NCI-H1105 treated with DMSO at 0.1 percent for 48 hours (cell line): ENCODE data around the gene NPTX1.
"Not testable (repeated sequence)": the region's sequence is repeated elsewhere in the genome, so short reads cannot be mapped to it uniquely, and the experiment has no call there.

Experiments
- DNase-seq: peaks from one replicate; lab custom pipeline; 2025; lab: John Stamatoyannopoulos, UW

NPTX1 gene, protein sequence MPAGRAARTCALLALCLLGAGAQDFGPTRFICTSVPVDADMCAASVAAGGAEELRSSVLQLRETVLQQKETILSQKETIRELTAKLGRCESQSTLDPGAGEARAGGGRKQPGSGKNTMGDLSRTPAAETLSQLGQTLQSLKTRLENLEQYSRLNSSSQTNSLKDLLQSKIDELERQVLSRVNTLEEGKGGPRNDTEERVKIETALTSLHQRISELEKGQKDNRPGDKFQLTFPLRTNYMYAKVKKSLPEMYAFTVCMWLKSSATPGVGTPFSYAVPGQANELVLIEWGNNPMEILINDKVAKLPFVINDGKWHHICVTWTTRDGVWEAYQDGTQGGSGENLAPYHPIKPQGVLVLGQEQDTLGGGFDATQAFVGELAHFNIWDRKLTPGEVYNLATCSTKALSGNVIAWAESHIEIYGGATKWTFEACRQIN

DNA sequence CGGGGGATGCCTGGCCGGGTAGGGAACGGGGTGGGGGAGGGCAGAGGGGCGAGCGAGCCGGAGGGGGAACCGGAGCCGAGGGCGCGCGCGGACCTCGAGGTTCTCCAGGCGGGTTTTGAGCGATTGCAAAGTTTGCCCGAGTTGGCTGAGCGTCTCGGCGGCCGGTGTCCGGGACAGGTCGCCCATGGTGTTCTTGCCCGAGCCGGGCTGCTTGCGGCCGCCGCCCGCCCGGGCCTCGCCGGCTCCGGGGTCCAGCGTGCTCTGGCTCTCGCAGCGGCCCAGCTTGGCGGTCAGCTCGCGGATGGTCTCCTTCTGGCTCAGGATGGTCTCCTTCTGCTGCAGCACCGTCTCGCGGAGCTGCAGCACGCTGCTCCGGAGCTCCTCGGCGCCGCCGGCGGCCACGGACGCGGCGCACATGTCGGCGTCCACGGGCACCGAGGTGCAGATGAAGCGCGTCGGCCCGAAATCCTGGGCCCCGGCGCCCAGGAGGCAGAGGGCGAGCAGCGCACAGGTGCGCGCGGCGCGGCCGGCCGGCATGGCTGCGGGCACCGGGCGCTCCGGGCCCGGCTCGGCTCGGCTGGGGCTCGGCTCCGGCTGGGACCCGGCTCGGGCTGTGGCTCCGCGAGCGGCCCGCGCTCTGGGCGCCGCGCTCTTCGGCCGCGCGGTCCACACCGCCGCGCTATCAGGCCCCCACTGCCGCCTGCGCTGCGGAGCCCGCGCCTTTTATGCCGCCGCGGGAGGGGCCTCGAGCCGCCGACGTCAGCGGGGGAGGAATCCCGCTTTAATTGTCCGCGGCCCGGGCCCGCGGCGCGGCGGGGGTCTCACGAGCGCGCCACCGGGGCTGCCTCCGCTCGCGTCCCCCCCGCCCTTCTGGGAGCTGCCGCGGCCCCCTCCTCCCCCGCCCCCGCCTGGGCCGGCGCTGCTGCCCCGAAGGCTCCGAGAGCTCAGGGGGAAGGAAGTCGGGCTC lies at the start of gene NPTX1:
TSS of gene NPTX1 (minus strand) at position 698 of the 967 bp plus-strand sequence. CDS start at position 537, 161 bp downstream.
- DNase-seq, result peak; percentile 10

DNA sequence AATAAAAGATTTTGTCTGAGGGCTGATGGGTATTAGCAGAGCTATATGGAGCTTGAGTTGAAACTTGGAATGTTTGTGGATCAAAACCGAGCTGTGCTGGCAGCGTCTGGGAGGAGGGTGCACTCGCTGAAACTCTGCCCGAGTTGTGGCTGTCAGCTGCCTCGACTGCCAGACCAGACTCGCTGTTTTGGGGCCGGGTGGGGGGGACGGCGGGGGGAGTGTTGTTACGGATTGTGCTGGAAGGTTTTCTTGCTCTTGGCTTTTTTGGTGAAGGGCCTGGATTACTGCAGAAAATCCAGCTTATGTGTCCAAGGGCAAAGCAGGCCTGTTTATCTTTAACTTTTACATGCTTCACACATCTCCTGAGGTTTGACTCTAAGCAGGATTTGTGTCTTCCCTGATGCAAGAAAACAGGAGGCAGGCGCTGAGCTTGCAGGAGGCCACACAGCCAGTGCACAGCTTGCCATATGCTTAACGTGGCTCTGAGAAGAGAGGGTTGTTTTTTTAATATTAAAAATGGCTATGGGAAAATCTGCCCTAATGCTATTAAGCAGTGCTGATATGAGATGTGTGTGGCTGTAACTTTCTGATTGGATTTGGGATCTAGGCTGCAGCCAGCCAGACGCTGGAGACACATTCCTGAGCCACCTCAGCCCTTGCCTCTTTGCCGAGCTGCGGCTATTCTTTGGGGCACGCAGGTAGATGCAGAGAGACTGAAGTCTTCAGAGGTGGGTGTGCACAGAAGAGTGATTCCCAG lies 47.7 kb upstream of the NPTX1 start:
- DNase-seq, result no peak

DNA sequence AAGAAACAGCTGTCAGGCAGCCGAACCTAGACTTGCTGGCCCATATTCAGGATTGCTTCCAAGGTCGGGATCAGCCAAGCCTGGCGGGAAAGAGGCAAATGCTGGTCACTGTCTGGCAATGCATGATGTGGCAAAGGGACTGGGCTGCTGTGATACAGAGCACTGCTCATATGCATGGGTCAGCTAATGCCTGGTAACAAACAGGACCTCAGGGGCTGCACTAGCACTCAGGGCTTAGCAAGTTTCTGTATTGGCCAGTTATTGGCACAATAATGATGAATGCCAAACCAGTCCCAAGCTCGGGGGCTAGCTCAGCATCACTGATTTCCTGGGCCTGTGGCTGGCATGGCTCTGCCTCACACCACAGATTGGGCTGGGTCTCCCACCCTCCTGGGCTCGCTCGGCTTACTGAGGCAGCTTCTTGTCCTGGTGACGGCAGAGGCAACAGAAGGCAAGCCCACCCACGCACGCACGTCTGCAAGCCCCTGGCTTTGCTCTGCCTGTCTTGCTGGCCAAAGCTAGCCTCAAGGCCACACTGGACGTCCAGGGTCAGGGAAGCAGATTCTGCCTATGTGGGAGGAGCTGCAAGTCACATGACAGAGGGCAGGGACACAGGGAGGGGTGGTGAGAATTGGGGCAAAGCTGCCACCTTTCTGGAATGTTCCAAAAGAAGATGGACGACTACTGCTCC lies 46.8 kb upstream of the NPTX1 start:
- DNase-seq, result no peak

DNA sequence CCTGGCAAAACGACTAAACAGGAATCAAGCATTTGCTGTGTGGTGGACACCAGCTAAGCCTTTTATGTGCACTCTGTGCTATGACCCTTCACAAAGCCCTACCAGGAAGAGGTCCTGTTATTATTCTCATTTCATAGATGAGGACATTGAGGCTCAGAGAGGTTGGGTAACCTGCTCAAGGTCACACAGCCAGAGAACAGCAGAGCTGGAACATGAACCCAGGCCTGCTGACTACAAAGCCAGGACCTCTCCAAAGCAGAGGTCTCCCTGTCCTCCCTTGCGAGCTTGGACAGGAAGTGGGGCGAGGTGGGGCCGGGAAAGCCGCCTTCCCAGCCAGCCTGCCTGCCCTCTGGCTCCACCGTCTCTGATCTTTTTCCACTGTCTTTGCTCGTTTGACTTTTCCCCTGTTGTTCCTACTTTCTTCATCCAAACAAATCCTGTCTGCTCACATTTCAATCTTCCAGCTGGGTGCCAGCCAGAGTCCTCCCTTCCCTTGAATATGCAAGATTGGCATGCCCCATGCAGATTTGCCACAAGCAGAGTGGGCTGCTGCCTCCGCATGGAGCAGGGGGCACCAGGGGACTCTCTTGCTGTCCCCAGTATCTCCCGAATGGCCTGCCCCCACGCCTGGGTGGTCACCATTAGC lies 44.5 kb upstream of the NPTX1 start:
- DNase-seq, result no peak

DNA sequence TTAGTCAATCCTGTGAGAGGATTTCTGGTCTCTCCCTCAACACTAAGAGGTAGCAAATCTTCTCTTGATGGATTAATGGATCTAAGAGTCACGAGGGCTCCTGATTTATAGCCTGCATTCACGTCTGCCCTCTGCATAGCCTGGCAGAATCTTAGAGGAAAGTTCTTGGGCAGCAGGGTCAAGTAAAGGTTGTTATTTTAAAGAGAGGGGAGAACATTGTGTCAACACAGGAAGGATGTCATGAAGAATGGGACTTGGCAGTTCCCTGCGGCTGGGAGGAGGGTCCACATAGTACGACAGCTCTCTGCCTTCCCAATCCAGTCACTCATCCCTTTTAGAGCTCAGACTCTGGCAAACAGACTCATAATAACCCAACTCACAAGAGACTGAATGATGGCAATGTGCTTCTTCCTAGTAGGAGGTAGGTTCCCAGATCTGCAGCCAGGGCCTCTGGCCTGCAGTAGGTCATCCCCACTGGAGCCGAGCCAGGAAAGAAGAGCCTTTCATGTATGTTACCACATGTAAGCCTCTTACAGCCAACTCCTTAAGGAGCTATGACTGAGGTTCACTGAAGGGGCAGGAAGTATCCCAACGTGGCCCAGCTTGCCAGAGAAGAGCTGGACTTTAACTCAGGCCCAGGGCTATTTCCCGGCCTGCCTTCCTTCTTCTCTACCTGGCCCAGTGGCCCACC lies 42.8 kb upstream of the NPTX1 start:
- no peak for DNase-seq

DNA sequence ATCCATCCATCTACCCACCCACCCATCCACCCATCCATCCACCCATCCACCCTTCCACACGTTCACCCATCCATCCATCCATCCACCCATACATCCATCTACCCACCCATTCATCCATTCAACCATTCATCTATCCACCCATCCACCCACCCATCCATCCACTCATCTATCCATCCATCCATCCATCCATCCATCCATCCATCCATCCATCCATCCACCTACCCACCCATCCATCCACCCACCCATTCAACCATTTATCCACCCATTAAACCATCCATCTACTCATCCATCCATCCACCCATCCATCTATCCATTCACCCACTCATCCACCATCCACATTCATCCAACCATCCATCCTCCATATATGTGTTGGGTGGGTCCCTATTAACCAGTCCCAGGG lies 42.0 kb upstream of the NPTX1 start:
- DNase-seq, result no peak

DNA sequence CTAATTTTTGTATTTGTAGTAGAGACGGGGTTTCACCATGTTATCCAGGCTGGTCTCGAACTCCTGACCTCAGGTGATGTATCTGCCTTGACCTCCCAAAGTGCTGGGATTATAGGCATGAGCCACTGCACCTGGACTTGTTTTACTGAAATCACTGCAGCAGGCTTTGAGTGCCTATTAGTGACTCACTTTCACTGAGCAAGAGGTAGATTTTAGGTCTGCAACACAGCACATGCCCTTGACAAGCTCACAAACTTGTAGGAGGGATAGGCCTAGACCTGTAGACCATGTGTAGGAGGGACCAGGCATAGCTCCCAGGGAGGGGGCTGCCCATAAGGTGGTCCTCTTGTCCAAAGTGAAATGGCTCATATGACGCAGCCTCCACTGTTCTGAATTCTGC lies 41.2 kb upstream of the NPTX1 start:
- DNase-seq, result no peak

DNA sequence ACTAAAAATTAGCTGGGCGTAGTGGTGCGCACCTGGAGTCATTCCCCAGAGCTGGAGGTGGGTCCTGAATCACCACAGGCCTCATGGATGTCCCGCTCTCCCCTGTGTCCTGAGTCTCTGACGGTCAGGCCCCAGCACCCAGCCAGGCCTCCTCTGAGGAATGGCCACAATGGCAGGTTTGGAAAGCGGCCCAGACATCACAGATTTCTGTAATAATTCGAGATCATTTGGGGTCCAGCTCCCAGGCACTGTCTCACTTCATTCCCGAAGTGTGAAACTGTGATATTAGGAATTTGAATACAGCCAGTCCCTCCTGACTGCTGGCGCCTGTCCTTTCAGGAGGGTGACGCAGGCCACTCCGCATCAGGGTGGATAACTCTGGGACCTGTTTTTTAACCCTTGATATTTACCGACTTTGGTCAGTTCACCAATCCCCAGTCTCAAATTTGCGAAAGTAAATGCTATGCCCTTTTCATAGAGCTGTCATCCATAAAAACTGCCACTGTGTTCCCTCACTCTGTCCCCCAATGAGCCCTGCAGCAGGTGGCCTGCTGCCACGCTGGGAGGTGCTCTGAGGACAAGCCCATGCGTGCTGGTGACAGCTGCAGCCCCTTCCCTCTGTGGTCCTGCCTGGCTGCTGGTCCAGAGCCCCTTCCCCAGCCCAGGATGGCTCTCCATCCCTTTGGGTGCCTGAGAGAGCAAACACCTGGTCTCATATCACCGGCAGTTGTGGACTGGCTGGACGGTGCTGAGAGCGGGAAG lies 39.9 kb upstream of the NPTX1 start:
- no peak for DNase-seq

DNA sequence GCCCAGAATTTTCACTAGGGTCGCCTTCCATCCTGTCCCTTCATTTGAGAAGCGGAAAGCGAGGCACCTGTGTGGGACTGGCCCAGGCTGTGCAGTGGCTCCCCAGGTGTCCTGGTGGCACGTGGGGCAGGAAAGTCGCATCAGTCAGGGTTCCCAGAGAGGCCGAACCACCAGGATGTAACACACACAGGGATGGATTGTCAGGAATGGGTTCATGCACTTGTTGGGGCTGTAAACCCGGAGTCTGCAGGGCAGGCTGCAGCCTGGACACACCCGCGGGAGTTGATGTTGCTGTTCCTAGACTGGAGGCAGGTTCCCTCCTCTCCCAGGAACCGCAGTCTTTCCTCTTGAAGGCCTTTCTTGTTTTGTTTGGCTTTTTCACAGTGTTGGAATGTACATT lies 37.5 kb upstream of the NPTX1 start:
- DNase-seq, result no peak

DNA sequence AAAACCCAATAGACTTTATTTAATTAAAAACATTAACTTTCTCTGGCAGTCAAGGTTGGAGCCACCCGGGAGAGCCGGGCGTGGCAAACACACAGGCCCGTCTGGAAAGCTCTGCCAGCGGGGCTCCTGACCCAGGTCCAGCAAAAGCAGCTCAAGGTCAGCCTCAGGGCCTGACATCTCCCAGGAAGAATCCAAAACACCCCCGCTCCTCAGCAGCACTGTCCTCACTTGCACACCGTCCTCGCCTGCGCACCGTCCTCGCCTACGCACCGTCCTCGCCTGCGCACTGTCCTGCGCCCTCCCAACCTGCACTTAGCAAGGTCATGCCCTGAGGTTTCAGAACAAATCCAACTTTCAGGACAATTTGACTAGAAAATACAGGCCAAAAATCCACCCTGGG lies 36.8 kb upstream of the NPTX1 start:
- DNase-seq, result no peak

DNA sequence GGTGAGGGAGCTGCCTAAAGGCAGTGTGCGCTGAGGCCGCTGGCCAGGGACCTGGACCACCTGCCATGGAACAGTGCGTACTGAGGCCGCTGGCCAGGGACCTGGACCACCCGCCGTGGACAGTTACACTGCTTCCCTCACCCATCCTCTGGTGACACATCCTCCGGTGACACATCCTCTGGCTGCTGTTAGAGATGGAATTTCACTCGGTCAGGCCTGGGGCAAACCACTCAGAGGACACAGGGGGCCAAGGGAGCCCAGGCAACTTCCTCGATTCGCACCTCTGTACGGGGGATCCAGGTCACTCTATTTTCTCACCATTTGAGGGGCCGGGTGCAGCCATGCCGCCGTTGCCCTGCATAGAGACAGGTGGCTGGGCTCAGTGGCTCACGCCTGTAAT lies 35.8 kb upstream of the NPTX1 start:
- DNase-seq, result no peak

DNA sequence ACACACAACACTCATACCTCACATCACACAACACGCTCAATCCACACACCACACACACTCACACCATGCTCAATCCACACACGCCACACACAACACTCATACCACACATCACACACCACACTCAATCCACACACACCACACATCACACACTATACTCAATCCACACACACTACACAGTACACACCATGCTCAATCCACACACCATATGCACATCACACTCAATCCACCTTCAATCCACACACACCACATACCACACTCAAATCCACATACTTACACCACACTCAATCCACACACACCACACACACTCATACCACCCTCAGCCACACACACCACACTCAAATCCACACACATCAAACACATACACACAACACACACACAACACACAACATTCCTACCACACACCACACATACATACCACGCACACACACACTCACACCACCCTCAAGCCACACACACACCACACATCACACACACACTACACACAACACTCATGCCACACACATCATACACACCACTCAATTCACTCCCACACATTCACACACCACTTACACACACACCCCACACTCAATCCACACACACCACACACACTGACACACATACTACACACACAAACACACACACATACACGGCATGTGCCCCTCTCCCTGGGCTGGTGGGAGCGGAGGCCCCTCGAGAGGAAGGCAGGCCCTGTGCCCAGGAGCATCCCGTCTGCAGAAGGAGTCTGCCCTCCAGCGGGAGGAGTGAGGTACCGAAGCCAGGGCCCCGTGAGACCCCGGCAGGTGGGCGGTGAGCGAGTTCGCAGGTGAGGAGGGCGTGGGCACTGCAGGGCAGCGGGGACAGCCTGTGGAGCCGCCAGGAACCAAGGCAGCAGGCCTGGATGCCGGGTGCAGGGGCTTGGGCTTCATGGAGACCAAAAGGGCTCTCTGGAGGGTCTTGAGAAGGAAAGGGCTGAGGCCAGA lies 35.1 kb upstream of the NPTX1 start:
- no peak for DNase-seq

DNA sequence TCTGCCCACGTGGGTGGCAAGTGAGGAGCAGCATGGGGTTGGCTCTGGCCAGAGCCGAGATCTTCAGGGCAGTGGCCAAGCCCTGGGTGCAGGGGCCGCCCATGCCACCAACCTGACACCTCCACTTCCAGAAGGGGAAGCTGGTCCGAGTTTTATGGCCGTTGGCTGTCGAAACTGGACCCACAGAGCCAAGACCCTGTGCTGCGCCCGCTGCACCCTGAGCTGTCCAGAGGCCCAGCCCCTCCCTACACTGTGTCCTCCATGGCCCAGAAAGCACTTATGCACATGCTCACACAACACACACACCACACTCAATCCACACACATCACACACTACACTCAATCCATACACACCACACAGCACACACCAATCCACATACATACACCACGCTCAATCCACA lies 34.4 kb upstream of the NPTX1 start:
- DNase-seq, result no peak

DNA sequence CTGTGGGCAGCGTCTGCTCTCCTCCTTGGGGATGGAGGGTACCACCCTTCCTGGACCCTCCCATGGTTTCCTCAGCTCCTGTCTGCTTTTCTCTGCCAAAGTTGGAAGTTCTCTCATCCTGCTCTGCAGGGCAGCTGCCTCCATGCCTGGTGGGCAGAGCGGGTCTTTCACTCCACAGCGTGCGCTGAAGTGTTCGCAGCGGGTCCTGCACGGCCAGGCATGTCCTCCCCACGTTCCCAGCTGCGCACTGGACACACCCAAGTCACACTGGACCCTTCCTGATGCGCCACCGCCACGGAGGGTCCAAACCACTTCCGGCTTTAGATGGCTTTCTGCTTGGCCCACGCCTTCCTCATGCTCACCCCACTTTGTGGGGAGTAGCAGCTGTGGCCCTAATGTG lies 33.7 kb upstream of the NPTX1 start:
- no peak for DNase-seq

DNA sequence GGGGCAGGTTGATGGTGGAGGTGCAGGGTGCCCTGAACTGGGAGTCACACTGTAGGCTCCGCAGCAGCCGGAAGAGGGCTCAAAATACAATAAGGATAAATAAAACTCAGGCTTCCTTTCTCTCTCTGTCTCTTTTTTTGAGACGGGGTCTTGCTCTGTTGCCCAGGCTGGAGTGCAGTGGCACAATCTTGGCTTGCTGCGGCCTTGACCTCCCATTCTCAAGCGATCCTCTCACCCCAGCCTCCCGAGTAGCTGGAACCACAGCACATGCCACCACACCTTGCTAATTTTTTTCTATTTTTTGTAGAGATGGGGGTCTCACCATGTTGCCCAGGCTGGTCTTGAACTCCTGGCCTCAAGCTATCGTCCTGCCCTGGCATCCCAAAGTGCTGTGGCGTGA lies 32.9 kb upstream of the NPTX1 start:
- no peak for DNase-seq

DNA sequence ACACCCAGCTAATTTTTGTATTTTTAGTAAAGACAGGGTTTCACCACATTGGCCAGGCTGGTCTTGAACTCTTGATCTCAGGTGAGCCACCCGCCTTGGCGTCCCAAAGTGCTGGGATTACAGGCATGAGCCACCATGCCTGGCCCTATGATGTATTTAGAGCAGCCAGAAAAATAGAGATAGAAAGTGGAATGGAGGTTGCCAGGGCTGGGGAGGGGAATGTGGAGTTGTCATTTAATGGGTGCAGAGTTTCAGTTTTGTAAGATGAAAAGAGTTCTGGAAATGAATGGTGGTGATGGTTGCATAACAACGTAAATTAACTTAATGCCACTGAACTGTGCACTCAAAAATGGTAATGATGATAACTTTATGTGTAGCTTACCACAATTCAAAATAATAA lies 31.6 kb upstream of the NPTX1 start:
- no peak for DNase-seq

DNA sequence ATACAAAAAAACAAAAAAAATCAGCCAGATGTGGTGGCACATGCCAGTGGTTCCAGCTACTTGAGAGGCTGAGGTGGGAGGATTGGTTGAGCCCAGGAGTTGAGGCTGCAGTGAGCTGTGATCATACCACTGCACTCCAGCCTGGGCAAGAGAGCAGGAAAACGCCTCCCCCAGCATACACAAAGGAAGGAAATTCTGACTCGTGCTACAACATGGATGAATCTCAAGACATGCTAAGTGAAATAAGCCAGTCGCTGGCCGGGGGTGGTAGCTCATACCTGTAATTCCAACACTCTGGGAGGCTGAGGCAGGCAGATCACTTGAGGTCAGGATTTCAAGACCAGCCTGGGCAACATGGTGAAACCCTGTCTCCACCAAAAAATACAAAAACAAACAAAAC lies 30.8 kb upstream of the NPTX1 start:
- not testable (repeated sequence) for DNase-seq

DNA sequence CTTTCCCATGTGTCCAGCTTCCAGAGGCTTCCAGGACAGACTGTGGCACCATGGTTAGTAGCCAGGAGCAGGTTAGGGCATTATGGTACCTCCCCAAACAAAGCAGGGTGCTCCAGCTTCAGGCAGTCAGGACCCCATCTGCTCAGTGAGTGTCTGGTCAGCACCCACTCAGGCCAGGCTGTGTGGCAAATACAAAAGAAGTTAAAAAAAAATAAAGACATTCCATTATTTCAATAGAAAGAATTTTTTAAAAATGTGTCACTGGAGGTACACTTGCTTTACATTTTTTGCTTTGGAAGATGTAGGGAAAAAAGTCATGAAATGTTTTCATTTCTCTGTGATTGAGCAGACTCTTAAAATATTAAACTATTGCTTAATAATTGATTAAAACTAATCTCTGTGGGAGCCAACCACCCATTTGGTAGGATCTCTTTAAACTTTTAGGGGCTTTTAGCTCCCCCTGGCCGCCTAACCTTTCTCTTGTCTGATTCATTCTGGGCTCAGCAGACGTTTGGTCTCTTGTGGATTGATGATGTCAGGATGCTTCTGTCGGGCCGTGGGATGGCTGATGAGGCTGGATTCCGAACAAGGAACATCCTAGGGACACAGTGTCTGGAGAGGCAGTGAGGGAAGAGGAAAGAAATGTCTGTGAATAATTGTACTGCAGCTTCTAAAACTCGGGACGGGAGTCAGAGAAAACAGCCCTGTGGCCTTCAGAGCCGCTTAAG lies 28.4 kb upstream of the NPTX1 start:
- DNase-seq, result no peak
